ENCODE measurements around the gene THAP3.

The THAP3 gene

DNA sequence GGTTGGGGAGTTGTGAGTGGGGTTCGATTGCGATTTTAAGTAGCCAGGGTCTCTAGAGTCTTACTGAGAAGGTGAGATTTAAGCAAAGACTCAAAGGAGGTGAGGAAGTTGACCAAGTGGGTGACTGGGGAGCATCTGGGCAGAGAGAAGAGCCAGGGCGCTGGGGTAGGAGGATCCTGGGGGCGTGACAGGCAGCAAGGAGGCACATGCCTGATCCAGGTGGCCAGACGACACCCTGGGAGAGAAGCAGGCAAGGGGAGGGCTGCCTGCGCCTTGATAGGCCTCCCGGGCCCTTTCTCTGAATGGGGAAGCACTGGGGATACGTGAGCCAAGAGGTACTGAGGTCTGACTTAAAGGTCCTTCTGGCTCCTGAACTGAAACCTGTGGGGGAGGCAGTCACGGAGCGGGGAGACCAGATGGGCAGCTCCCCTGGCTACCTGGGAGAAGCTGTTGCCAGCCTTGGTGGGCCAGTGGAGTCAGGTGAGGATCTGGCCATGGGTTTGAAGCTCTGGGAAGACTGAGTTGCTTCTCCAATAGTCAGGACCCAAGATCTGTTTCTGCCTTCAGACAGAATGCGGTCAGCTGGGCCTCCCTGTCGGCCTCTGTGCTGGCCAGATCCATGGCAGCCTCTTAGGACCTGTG is 39.5 kb upstream of the THAP3 start:
- Histone ChIP-seq H3K4me3 (ENCODE audit: low read length, poor library complexity, severe bottlenecking) (no peak overlapping the region), H3K9ac (ENCODE audit: low read depth, low read length, poor library complexity, severe bottlenecking) (no peak overlapping the region), H3K36me3 (ENCODE audit: insufficient read depth, low read length) (peaks cover 19% of the 10 kb centered on the region; the same call in 1 of the 2 replicates), H3K4me2 (ENCODE audit: low read depth, low read length, poor library complexity, severe bottlenecking) (no peak overlapping the region), H3K27me3 (ENCODE audit: insufficient read depth, low read length, poor library complexity, severe bottlenecking) (no peaks in the 10 kb centered on the region), H2AFZ (ENCODE audit: low read length) (no peak overlapping the region), H3F3A (ENCODE audit: low read depth) (no peaks in the 10 kb centered on the region), H3K4me1 (ENCODE audit: insufficient read depth, low read length, poor library complexity, severe bottlenecking) (peaks cover 17% of the 10 kb centered on the region), H3K9me2 (replicated peaks; ENCODE audit: low read depth, low read length) (no peaks in the 10 kb centered on the region), H4K20me1 (ENCODE audit: insufficient read depth, low read length, poor library complexity, severe bottlenecking) (peaks cover 20% of the 10 kb centered on the region), H3K79me2 (ENCODE audit: insufficient read depth, low read length) (peaks cover 23% of the 10 kb centered on the region), H3K9me3 (ENCODE audit: insufficient read depth, low read depth, low read length) (no peaks in the 10 kb centered on the region)
- no peak for TF ChIP-seq EZH2phosphoT487 (IDR thresholded peaks at IDR 0.05; ENCODE audit: borderline replicate concordance)
- TF ChIP-seq, protein P1, sequence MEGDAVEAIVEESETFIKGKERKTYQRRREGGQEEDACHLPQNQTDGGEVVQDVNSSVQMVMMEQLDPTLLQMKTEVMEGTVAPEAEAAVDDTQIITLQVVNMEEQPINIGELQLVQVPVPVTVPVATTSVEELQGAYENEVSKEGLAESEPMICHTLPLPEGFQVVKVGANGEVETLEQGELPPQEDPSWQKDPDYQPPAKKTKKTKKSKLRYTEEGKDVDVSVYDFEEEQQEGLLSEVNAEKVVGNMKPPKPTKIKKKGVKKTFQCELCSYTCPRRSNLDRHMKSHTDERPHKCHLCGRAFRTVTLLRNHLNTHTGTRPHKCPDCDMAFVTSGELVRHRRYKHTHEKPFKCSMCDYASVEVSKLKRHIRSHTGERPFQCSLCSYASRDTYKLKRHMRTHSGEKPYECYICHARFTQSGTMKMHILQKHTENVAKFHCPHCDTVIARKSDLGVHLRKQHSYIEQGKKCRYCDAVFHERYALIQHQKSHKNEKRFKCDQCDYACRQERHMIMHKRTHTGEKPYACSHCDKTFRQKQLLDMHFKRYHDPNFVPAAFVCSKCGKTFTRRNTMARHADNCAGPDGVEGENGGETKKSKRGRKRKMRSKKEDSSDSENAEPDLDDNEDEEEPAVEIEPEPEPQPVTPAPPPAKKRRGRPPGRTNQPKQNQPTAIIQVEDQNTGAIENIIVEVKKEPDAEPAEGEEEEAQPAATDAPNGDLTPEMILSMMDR (conservative IDR thresholded peaks at IDR 0.05; ENCODE audit: low read length), result no peak

DNA sequence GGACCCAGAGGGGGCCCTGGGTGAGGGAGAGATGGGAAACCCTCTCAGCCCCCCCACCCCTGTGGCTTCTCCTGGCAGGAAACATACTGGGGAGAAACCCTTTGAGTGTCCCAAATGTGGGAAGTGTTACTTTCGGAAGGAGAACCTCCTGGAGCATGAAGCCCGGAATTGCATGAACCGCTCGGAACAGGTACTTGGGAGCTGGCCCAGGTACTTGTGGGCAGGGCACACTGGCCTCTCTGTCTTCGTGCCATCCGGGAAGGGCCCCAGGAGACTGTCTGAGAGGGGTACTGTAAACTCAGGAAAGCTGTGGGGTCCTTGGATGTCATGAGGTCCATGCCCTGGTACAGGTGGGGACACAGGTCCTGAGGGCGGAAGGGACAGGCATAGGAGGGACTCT is 38.8 kb upstream of the THAP3 start:
- peaks cover 16% of the 10 kb centered on the region for H3K79me2 ChIP-seq (ENCODE audit: insufficient read depth, low read length)
- no peaks in the 10 kb centered on the region for H3K27me3 ChIP-seq (ENCODE audit: insufficient read depth, low read length, poor library complexity, severe bottlenecking)
- peaks cover 20% of the 10 kb centered on the region; the same call in 1 of the 2 replicates for H3K36me3 ChIP-seq (ENCODE audit: insufficient read depth, low read length)
- TF ChIP-seq, protein P1 (conservative IDR thresholded peaks at IDR 0.05; ENCODE audit: low read length), result no peak
- no peak for TF ChIP-seq EZH2phosphoT487 (IDR thresholded peaks at IDR 0.05; ENCODE audit: borderline replicate concordance)
- H3K9me3 ChIP-seq (ENCODE audit: insufficient read depth, low read depth, low read length), result no peaks in the 10 kb centered on the region
- H3K4me3 ChIP-seq (ENCODE audit: low read length, poor library complexity, severe bottlenecking), result no peak overlapping the region
- peaks cover 15% of the 10 kb centered on the region for H3K4me1 ChIP-seq (ENCODE audit: insufficient read depth, low read length, poor library complexity, severe bottlenecking)
- H3K4me2 ChIP-seq (ENCODE audit: low read depth, low read length, poor library complexity, severe bottlenecking), result no peak overlapping the region
- no peak overlapping the region for H3K9ac ChIP-seq (ENCODE audit: low read depth, low read length, poor library complexity, severe bottlenecking)
- H2AFZ ChIP-seq (ENCODE audit: low read length), result no peak overlapping the region
- H3F3A ChIP-seq (ENCODE audit: low read depth), result no peaks in the 10 kb centered on the region
- no peaks in the 10 kb centered on the region for H3K9me2 ChIP-seq (replicated peaks; ENCODE audit: low read depth, low read length)
- H4K20me1 ChIP-seq (ENCODE audit: insufficient read depth, low read length, poor library complexity, severe bottlenecking), result peaks cover 15% of the 10 kb centered on the region

DNA sequence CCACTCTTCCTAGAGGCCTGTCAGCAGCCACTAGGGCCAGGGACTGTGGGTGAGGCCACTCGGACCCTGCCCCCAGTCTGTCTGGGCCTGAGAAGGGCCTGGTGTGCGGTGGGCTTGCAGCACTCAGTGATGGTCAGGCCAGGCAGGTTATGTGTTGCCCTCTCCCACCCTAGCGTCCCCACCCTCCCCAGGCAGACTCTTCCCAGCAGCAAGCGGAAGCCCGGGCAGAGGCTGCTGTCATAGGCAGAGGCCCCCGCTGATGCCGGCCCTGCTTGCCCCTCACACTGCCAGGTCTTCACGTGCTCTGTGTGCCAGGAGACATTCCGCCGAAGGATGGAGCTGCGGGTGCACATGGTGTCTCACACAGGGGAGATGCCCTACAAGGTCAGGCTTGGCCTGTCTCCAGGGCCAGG is 38.3 kb upstream of the THAP3 start:
- H2AFZ ChIP-seq (ENCODE audit: low read length), result no peak overlapping the region
- H4K20me1 ChIP-seq (ENCODE audit: insufficient read depth, low read length, poor library complexity, severe bottlenecking), result peaks cover 12% of the 10 kb centered on the region
- peaks cover 9% of the 10 kb centered on the region for H3K4me1 ChIP-seq (ENCODE audit: insufficient read depth, low read length, poor library complexity, severe bottlenecking)
- H3K9ac ChIP-seq (ENCODE audit: low read depth, low read length, poor library complexity, severe bottlenecking), result no peak overlapping the region
- no peaks in the 10 kb centered on the region for H3K27me3 ChIP-seq (ENCODE audit: insufficient read depth, low read length, poor library complexity, severe bottlenecking)
- H3K36me3 ChIP-seq (ENCODE audit: insufficient read depth, low read length), result peaks cover 20% of the 10 kb centered on the region; the same call in 1 of the 2 replicates
- H3F3A ChIP-seq (ENCODE audit: low read depth), result no peaks in the 10 kb centered on the region
- H3K79me2 ChIP-seq (ENCODE audit: insufficient read depth, low read length), result peaks cover 11% of the 10 kb centered on the region
- no peak overlapping the region for H3K4me2 ChIP-seq (ENCODE audit: low read depth, low read length, poor library complexity, severe bottlenecking)
- TF ChIP-seq, protein P1 (conservative IDR thresholded peaks at IDR 0.05; ENCODE audit: low read length), result no peak
- no peak for TF ChIP-seq EZH2phosphoT487 (IDR thresholded peaks at IDR 0.05; ENCODE audit: borderline replicate concordance)
- H3K9me3 ChIP-seq (ENCODE audit: insufficient read depth, low read depth, low read length), result no peaks in the 10 kb centered on the region
- no peaks in the 10 kb centered on the region for H3K9me2 ChIP-seq (replicated peaks; ENCODE audit: low read depth, low read length)
- H3K4me3 ChIP-seq (ENCODE audit: low read length, poor library complexity, severe bottlenecking), result no peak overlapping the region
